IMR-90 (cell line): ENCODE results near the gene PSMD14. TPM values are rescaled to one million over a fixed set of nuclear protein-coding genes. Genes with fewer than 3 reads are reported as not detected.

Experiments
- ATAC-seq: fragments of 200-7000 bp; cut with Tn5 transposase; 2 replicates; pipeline ENCODE4 v1.9.1; 2020; ENCODE audit warnings: low read depth, mild to moderate bottlenecking, moderate library complexity
- BruUV-seq: library from RNA; stranded (reverse); fragments of 400-500 nt; replicated peaks from 2 replicates; lab custom pipeline; 2021; lab: Mats Ljungman, UMichigan
- CTCF ChIA-PET: fragments of 300-600 bp; formaldehyde crosslinking; extraction: SDS; loops from one replicate; lab custom pipeline; 2021; ENCODE audit warnings: antibody characterized with exemption; lab: Yijun Ruan, JAX
- POLR2A ChIA-PET: fragments of 300-600 bp; sonication (Branson Sonifier 250); formaldehyde crosslinking; loops from one replicate; lab custom pipeline; 2022; ENCODE audit warnings: antibody characterized with exemption; ENCODE audit not compliant: unreplicated experiment; lab: Charles Lee
- DNase-seq: peaks from one replicate; pipeline ENCODE4 v3.0.0; 2013
- H2AFZ ChIP-seq: replicated peaks from 2 replicates; pipeline ENCODE3; 2013; ENCODE audit warnings: low read length, mild to moderate bottlenecking; ENCODE audit not compliant: poor library complexity
- H2AK5ac ChIP-seq: 2 replicates; pipeline ENCODE4 v1.6.1; 2013; ENCODE audit warnings: low read depth, low read length, inconsistent platforms
- H2AK9ac ChIP-seq: replicated peaks from 2 replicates; pipeline ENCODE3; 2013; ENCODE audit warnings: mild to moderate bottlenecking, low read depth, low read length, moderate library complexity; ENCODE audit not compliant: poor library complexity
- H2BK120ac ChIP-seq: 2 replicates; pipeline ENCODE4 v1.6.1; 2013; ENCODE audit warnings: low read depth, low read length, inconsistent platforms
- H2BK15ac ChIP-seq: 3 replicates; pipeline ENCODE4 v1.6.1; 2013; ENCODE audit warnings: low read depth, low read length, inconsistent platforms
- H2BK20ac ChIP-seq: 2 replicates; pipeline ENCODE4 v1.6.1; 2013; ENCODE audit warnings: low read depth, mild to moderate bottlenecking, inconsistent platforms, low read length, moderate library complexity
- H2BK5ac ChIP-seq: 2 replicates; pipeline ENCODE4 v1.6.1; 2013; ENCODE audit warnings: mild to moderate bottlenecking, low read depth, low read length, inconsistent platforms; ENCODE audit not compliant: poor library complexity, severe bottlenecking
- H3K14ac ChIP-seq: replicated peaks from 2 replicates; pipeline ENCODE4 v1.6.1; 2013; ENCODE audit warnings: low read depth, low read length, inconsistent platforms
- H3K18ac ChIP-seq: 2 replicates; pipeline ENCODE4 v1.6.1; 2013; ENCODE audit warnings: low read depth, low read length, control low read depth
- H3K23ac ChIP-seq: 2 replicates; pipeline ENCODE4 v1.6.1; 2013; ENCODE audit warnings: low read depth, low read length, inconsistent platforms
- H3K27ac ChIP-seq: 2 replicates; pipeline ENCODE4 v1.5.1; 2013; ENCODE audit warnings: mild to moderate bottlenecking, control low read depth, low read length; ENCODE audit not compliant: insufficient read depth
- H3K27me3 ChIP-seq: 2 replicates; pipeline ENCODE4 v1.6.1; 2013; ENCODE audit warnings: low read length; ENCODE audit not compliant: control insufficient read depth, insufficient read depth
- H3K36me3 ChIP-seq: 2 replicates; pipeline ENCODE4 v1.6.1; 2013; ENCODE audit warnings: low read length, mixed read lengths; ENCODE audit not compliant: control insufficient read depth, insufficient read depth
- H3K4ac ChIP-seq: 2 replicates; pipeline ENCODE4 v1.6.1; 2013; ENCODE audit warnings: low read depth, low read length, inconsistent platforms
- H3K4me1 ChIP-seq: 2 replicates; pipeline ENCODE4 v1.6.1; 2013; ENCODE audit warnings: low read length, mixed read lengths; ENCODE audit not compliant: control insufficient read depth, insufficient read depth
- H3K4me2 ChIP-seq: 2 replicates; pipeline ENCODE4 v1.6.1; 2013; ENCODE audit warnings: low read depth, mild to moderate bottlenecking, control low read depth, low read length, moderate library complexity
- H3K4me3 ChIP-seq: 2 replicates; pipeline ENCODE4 v1.5.1; 2013; ENCODE audit warnings: low read depth, mild to moderate bottlenecking, control low read depth, low read length, moderate library complexity; ENCODE audit not compliant: insufficient read depth
- H3K56ac ChIP-seq: 2 replicates; pipeline ENCODE4 v1.6.1; 2013; ENCODE audit warnings: low read length, inconsistent platforms; ENCODE audit not compliant: insufficient read depth; ENCODE audit errors: extremely low read depth
- H3K79me1 ChIP-seq, 2 experiments: 2 replicates each; pipeline ENCODE4 v1.6.1; 2013; ENCODE audit warnings: low read length in 2 of 2, inconsistent platforms in 1 of 2, low read depth in 1 of 2
- H3K9ac ChIP-seq: 2 replicates; pipeline ENCODE4 v1.6.1; 2013; ENCODE audit warnings: low read depth, low read length, control low read depth
- H3K9me1 ChIP-seq: 2 replicates; pipeline ENCODE4 v1.6.1; 2013; ENCODE audit warnings: low read length, inconsistent platforms; ENCODE audit not compliant: insufficient read depth
- H3K9me3 ChIP-seq: 2 replicates; pipeline ENCODE4 v1.6.1; 2013; ENCODE audit warnings: low read length; ENCODE audit not compliant: control insufficient read depth, insufficient read depth
- H4K20me1 ChIP-seq: 2 replicates; pipeline ENCODE4 v1.6.1; 2013; ENCODE audit warnings: low read length, inconsistent platforms; ENCODE audit not compliant: insufficient read depth
- H4K5ac ChIP-seq: 2 replicates; pipeline ENCODE4 v1.6.1; 2013; ENCODE audit warnings: mild to moderate bottlenecking, low read depth, low read length, control low read depth
- H4K8ac ChIP-seq, 2 experiments: 2 replicates each; pipeline ENCODE4 v1.6.1; 2013; ENCODE audit warnings: low read depth in 2 of 2, low read length in 2 of 2, control low read depth in 1 of 2, inconsistent platforms in 1 of 2
- H4K91ac ChIP-seq: 2 replicates; pipeline ENCODE4 v1.6.1; 2013; ENCODE audit warnings: low read depth, low read length, inconsistent platforms; ENCODE audit not compliant: insufficient read depth
- BHLHE40 ChIP-seq: fragments of 150-350 bp; IDR thresholded peaks from 2 replicates; pipeline ENCODE4 v1.6.1; 2016; ENCODE audit warnings: mild to moderate bottlenecking, low read depth, low read length
- CEBPB ChIP-seq: IDR thresholded peaks from 2 replicates; pipeline ENCODE4 v1.6.1; 2012; ENCODE audit warnings: low read depth, low read length, improper control_type of control experiment
- CHD1 ChIP-seq: IDR thresholded peaks from 2 replicates; pipeline ENCODE4 v1.6.1; 2012; ENCODE audit warnings: low read depth, low read length, improper control_type of control experiment
- CTCF ChIP-seq: conservative IDR thresholded peaks from 2 replicates; pipeline ENCODE4 v1.5.1; 2012; ENCODE audit warnings: mild to moderate bottlenecking, low read depth, low read length, improper control_type of control experiment
- ELK1 ChIP-seq: fragments of 150-350 bp; IDR thresholded peaks from 2 replicates; pipeline ENCODE4 v1.6.1; 2016; ENCODE audit warnings: low read depth, mild to moderate bottlenecking, low read length, moderate library complexity, borderline replicate concordance
- FOS ChIP-seq: fragments of 150-350 bp; IDR thresholded peaks from 2 replicates; pipeline ENCODE4 v1.6.1; 2016; ENCODE audit warnings: low read depth, low read length
- MAFK ChIP-seq: IDR thresholded peaks from 2 replicates; pipeline ENCODE4 v1.6.1; 2012; ENCODE audit warnings: low read depth, low read length, improper control_type of control experiment
- MAZ ChIP-seq: IDR thresholded peaks from 2 replicates; pipeline ENCODE4 v1.6.1; 2012; ENCODE audit warnings: low read depth, mild to moderate bottlenecking, low read length, improper control_type of control experiment, moderate library complexity, borderline replicate concordance
- MXI1 ChIP-seq: IDR thresholded peaks from 2 replicates; pipeline ENCODE4 v1.6.1; 2012; ENCODE audit warnings: low read depth, mild to moderate bottlenecking, low read length, moderate library complexity, borderline replicate concordance
- NFE2L2 ChIP-seq: fragments of 150-350 bp; IDR thresholded peaks from 2 replicates; pipeline ENCODE4 v1.6.1; 2016; ENCODE audit warnings: low read depth, mild to moderate bottlenecking, low read length
- POLR2A ChIP-seq: IDR thresholded peaks from 2 replicates; pipeline ENCODE4 v1.6.1; 2012; ENCODE audit warnings: mild to moderate bottlenecking, low read depth, low read length
- RAD21 ChIP-seq: IDR thresholded peaks from 2 replicates; pipeline ENCODE4 v1.6.1; 2012; ENCODE audit warnings: low read length, improper control_type of control experiment
- RCOR1 ChIP-seq: IDR thresholded peaks from 2 replicates; pipeline ENCODE4 v1.6.1; 2012; ENCODE audit warnings: mild to moderate bottlenecking, low read length, improper control_type of control experiment; ENCODE audit not compliant: insufficient replicate concordance
- RFX5 ChIP-seq: IDR thresholded peaks from 2 replicates; pipeline ENCODE4 v1.8.0; 2012; ENCODE audit warnings: low read depth, mild to moderate bottlenecking, low read length, moderate library complexity
- SMC3 ChIP-seq: fragments of 150-350 bp; IDR thresholded peaks from 2 replicates; pipeline ENCODE4 v1.6.1; 2016; ENCODE audit warnings: low read depth, mild to moderate bottlenecking, antibody characterized with exemption, low read length, moderate library complexity
- USF2 ChIP-seq: fragments of 150-350 bp; IDR thresholded peaks from 2 replicates; pipeline ENCODE4 v1.6.1; 2017; ENCODE audit warnings: mild to moderate bottlenecking, antibody characterized with exemption, low read length, low read depth
- WGBS, 2 experiments: methylation state at CpG; one replicate each; pipeline versions ENCODE4 v1.1.5 to v1.1.7; 2013; ENCODE audit warnings: missing lambda C conversion rate in 2 of 2; ENCODE audit not compliant: insufficient read length in 1 of 2; ENCODE audit errors: extremely low coverage in 2 of 2; 5-methylcytosine and 5-hydroxymethylcytosine counted together
- dilution Hi-C: fragments of 300-500 bp; cut with HindIII; formaldehyde crosslinking; loops from one replicate; pipeline ENCODE4 v1.14.3; 2018; ENCODE audit warnings: low sequenced_read_pairs; ENCODE audit not compliant: unreplicated experiment
- in situ Hi-C: fragments of 300-500 bp; cut with MboI; formaldehyde crosslinking; loops from 3 replicates; pipeline ENCODE4 v1.14.3; 2019; ENCODE audit warnings: low sequenced_read_pairs, inconsistent platforms, mixed read lengths
- intact Hi-C: fragments of 100-400 bp; cut with micrococcal nuclease; formaldehyde crosslinking; loops from 2 replicates; pipeline ENCODE4 v1.10.0; 2022
- polyA plus RNA-seq, 3 experiments: library from polyadenylated mRNA; depleted of rRNA; stranded (reverse); fragments of >200 nt; gene quantifications; 2 replicates each; pipeline ENCODE4 v1.2.3, GENCODE V29; 2012; ENCODE audit warnings: low replicate concordance in 1 of 3
- total RNA-seq: library from RNA; depleted of rRNA; stranded (reverse); fragments of >200 nt; gene quantifications from 2 replicates; pipeline ENCODE4 v1.2.3, GENCODE V29; 2012

The PSMD14 gene
- total and polyA plus RNA-seq, 2 of the 4 experiments (the other 2 are of a cell fraction), result 59.3 to 110 TPM

- Histone ChIP-seq H2BK20ac (no peak overlapping the region), H3K9me1 (no peaks in the 10 kb centered on the region; the same call in 1 of the 2 replicates), H2AK5ac (no peak overlapping the region), H2AFZ (no peak overlapping the region), H3K4me1 (peaks cover 2% of the 10 kb centered on the region; the same call in 1 of the 2 replicates), H2BK15ac (no peak overlapping the region), H3K4me3 (no peak overlapping the region), H3K9ac (no peak overlapping the region), H2BK5ac (no peak overlapping the region), H3K4ac (no peak overlapping the region), H3K9me3 (peaks cover 21% of the 10 kb centered on the region), H3K79me1 (no peaks in the 10 kb centered on the region), H3K27me3 (peaks cover 91% of the 10 kb centered on the region), H4K91ac (no peak overlapping the region), H2BK120ac (no peak overlapping the region), H2AK9ac (no peak overlapping the region), H3K14ac (no peak overlapping the region), H3K36me3 (no peaks in the 10 kb centered on the region), H4K20me1 (peaks cover 8% of the 10 kb centered on the region; the same call in 1 of the 2 replicates), H3K23ac (no peak overlapping the region), H4K5ac (no peak overlapping the region), H3K4me2 (no peak overlapping the region), H4K8ac (no peak overlapping the region), H3K56ac (no peak overlapping the region), H3K27ac (no peak overlapping the region), H3K18ac (no peak overlapping the region)
- dilution Hi-C loops, result no loop called here
- ATAC-seq (no peak), DNase-seq (no peak)
- ChIA-PET POLR2A (no interaction called here), CTCF (interaction anchor here (1.1 kb wide), 1 partner anchor 17 kb away, joined by 9 read pairs; no protein-coding TSS in a partner anchor)
- no CpG with 5 or more reads among the region's 11 CpGs for WGBS, 2 experiments
- in situ Hi-C loops, result no loop called here
- intact Hi-C loops, result loop anchor here (10.0 kb wide), 1 partner anchor 704 kb away; no protein-coding TSS in a partner anchor
- TF ChIP-seq FOS, result no peak
- TF ChIP-seq CEBPB, result no peak
- no peak for TF ChIP-seq POLR2A
- no peak for TF ChIP-seq RFX5
- TF ChIP-seq USF2, result no peak
- no peak for TF ChIP-seq MAFK
- no peak for TF ChIP-seq RCOR1
- no peak for TF ChIP-seq SMC3
- no peak for TF ChIP-seq MXI1
- TF ChIP-seq BHLHE40, result no peak
- no peak for TF ChIP-seq ELK1
- no peak for TF ChIP-seq CTCF
- TF ChIP-seq RAD21, result no peak
- no peak for TF ChIP-seq CHD1
- no peak for TF ChIP-seq NFE2L2
- TF ChIP-seq MAZ, result no peak
- no TSS peak for BruUV-seq
Measured at GRCh38 chr2:161420406-161421074, 112.3 kb downstream of the PSMD14 start.
